GM23338 (cell line): ENCODE results near the gene GATAD2A.

ENCODE experiments used
- CREB1 ChIP-seq: fragments of 250-450 bp; sonication (Bioruptor Pico); IDR thresholded peaks from 2 replicates; pipeline ENCODE4 v1.5.0; 2020; ENCODE audit warnings: low read depth, mild to moderate bottlenecking, moderate library complexity
- CTCF ChIP-seq, 2 experiments: fragments of 200-600 bp in 1 of 2; sonication (generic) in 1 of 2; conservative IDR thresholded peaks; 2 replicates each; pipeline versions ENCODE4 v1.5.1 to v1.6.1; 2016 to 2017; ENCODE audit warnings: antibody characterized with exemption in 2 of 2, low read depth in 2 of 2, mild to moderate bottlenecking in 2 of 2, moderate library complexity in 1 of 2
- ETS1 ChIP-seq: IDR thresholded peaks from 2 replicates; pipeline ENCODE4 v1.6.1; 2016; ENCODE audit warnings: antibody characterized with exemption
- EZH2 ChIP-seq: fragments of 200-600 bp; sonication (generic); IDR thresholded peaks from one replicate; pipeline ENCODE4 v1.8.0; 2017; ENCODE audit warnings: antibody characterized with exemption, mild to moderate bottlenecking, low read depth; ENCODE audit not compliant: unreplicated experiment
- EZH2phosphoT487 ChIP-seq: fragments of 200-600 bp; sonication (generic); IDR thresholded peaks from one replicate; pipeline ENCODE4 v1.8.1; 2018; ENCODE audit warnings: antibody characterized with exemption; ENCODE audit not compliant: unreplicated experiment
- JUNB ChIP-seq: IDR thresholded peaks from one replicate; pipeline ENCODE4 v1.6.1; 2016; ENCODE audit warnings: antibody characterized with exemption; ENCODE audit not compliant: unreplicated experiment
- NANOG ChIP-seq: IDR thresholded peaks from 2 replicates; pipeline ENCODE4 v1.6.1; 2016; ENCODE audit warnings: antibody characterized with exemption, borderline replicate concordance
- POLR2AphosphoS5 ChIP-seq: IDR thresholded peaks from 2 replicates; pipeline ENCODE4 v1.6.1; 2016; ENCODE audit warnings: antibody characterized with exemption, low read depth
- REST ChIP-seq: IDR thresholded peaks from one replicate; pipeline ENCODE4 v1.6.1; 2018; ENCODE audit warnings: antibody characterized with exemption; ENCODE audit not compliant: unreplicated experiment
- ZNF114 ChIP-seq: fragments of 250-450 bp; sonication (Bioruptor Pico); IDR thresholded peaks from 2 replicates; pipeline ENCODE4 v1.5.0; 2020; ENCODE audit warnings: mild to moderate bottlenecking, moderate library complexity
- ZNF331 ChIP-seq: fragments of 250-450 bp; sonication (Bioruptor Pico); IDR thresholded peaks from 2 replicates; pipeline ENCODE4 v1.5.0; 2020; ENCODE audit warnings: low read depth, mild to moderate bottlenecking, moderate library complexity

- TF ChIP-seq CTCF (conservative IDR thresholded peaks at IDR 0.05; ENCODE audit: low read depth in 2 of 2) = no peak
- no peak for TF ChIP-seq ZNF114
- no peak for TF ChIP-seq EZH2
- TF ChIP-seq EZH2phosphoT487 = no peak
- no peak for TF ChIP-seq CREB1
- no peak for TF ChIP-seq POLR2AphosphoS5
- no peak for TF ChIP-seq REST
- no peak for TF ChIP-seq ETS1
- TF ChIP-seq JUNB = no peak
- no peak for TF ChIP-seq NANOG
- TF ChIP-seq ZNF331 (CRISPR knock-in tag) = no peak
Measured at GRCh38 chr19:19423322-19423721, 17.8 kb downstream of the GATAD2A start.
